ENCODE measurements around the gene SIM1.

DNA sequence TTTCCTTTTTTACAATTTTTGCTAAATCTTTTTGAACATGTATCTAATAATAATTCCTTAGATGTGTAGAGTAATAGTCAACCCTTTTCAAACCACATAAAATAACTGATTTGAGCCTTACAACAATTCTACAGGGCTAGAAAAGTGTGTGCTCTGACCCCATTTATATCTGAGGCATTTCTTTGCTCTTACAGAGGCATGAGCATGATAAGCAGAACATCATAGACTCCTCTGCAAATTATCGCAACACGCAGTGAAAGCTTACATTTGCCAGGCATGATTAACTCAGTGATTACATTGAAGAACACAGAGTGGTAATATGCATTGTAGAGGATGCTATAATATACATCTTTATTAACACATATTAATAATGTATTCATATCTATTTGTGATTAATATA, 120.4 kb downstream of the SIM1 start:
- TF ChIP-seq GATA3 (IDR thresholded peaks at IDR 0.05; ENCODE audit: low read depth, low read length) (no peak), GATA2 (IDR thresholded peaks at IDR 0.05; ENCODE audit: low read depth, low read length) (no peak)

Data from SH-SY5Y (cell line).